Frontal cortex (tissue), 4 donors: ENCODE results near the gene SPP1. TPM values are rescaled to one million over a fixed set of nuclear protein-coding genes. Genes with fewer than 3 reads are reported as not detected.
"Not testable (repeated sequence)": the region's sequence is repeated elsewhere in the genome, so short reads cannot be mapped to it uniquely, and the experiment has no call there.

ENCODE experiments used
- DNase-seq, 2 donors: peaks; one replicate each; pipeline ENCODE4 v3.0.0; 2012; ENCODE audit warnings: low spot score in 2 of 2
- FAIRE-seq: peaks from 2 replicates; lab custom pipeline; 2012; peaks lifted over from hg19 to GRCh38; lab: Jason Lieb, UNC
- small RNA-seq: library from RNA; depleted of rRNA; stranded (forward); fragments of <200 nt; gene quantifications from one replicate; pipeline ENCODE3, GENCODE V24; 2014
- total RNA-seq: library from RNA; depleted of rRNA; stranded (reverse); fragments of >200 nt; gene quantifications from one replicate; pipeline ENCODE4 v1.2.3, GENCODE V29; 2014
- donor health status: control.
- donor health status: control.
- donor health status: control.

The SPP1 gene
- total RNA-seq, 1 donor from 2014 or later: 160 TPM

GRCh38 chr4:88015659-88016295, 40.3 kb downstream of the SPP1 start:
- no peak for FAIRE-seq
- DNase-seq: no peak

GRCh38 chr4:88017516-88018297, 42.2 kb downstream of the SPP1 start:
- FAIRE-seq (no peak), DNase-seq (no peak)

GRCh38 chr4:88018466-88018865, 43.0 kb downstream of the SPP1 start:
- FAIRE-seq: no peak
- no peak for DNase-seq

DNA sequence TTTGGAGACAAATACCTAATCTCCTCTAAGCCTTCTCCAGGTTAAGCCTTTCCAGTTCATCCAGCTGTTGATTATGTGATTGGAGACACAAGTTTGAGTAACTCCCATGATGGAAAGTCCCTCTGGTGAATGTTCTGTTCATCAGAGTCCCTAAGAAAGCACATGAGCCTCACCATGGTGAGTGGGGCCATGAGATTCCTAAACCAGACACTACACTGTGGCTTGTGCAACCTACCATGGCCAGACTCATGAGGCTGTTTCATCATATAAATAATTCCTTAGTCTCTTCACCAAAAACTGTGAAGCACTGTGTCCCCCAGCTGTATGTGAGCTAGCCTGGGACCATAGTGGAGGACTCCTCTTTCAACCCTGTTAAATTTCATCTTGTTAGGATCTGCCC, 46.3 kb downstream of the SPP1 start:
- DNase-seq (no peak), FAIRE-seq (no peak)

- FAIRE-seq (no peak), DNase-seq (no peak)
These were observed 46.8 kb downstream of the SPP1 start for GRCh38 chr4:88022289-88022688.

- not testable (repeated sequence) for DNase-seq, FAIRE-seq
These were observed 50.6 kb downstream of the SPP1 start for GRCh38 chr4:88025868-88026661.

DNA sequence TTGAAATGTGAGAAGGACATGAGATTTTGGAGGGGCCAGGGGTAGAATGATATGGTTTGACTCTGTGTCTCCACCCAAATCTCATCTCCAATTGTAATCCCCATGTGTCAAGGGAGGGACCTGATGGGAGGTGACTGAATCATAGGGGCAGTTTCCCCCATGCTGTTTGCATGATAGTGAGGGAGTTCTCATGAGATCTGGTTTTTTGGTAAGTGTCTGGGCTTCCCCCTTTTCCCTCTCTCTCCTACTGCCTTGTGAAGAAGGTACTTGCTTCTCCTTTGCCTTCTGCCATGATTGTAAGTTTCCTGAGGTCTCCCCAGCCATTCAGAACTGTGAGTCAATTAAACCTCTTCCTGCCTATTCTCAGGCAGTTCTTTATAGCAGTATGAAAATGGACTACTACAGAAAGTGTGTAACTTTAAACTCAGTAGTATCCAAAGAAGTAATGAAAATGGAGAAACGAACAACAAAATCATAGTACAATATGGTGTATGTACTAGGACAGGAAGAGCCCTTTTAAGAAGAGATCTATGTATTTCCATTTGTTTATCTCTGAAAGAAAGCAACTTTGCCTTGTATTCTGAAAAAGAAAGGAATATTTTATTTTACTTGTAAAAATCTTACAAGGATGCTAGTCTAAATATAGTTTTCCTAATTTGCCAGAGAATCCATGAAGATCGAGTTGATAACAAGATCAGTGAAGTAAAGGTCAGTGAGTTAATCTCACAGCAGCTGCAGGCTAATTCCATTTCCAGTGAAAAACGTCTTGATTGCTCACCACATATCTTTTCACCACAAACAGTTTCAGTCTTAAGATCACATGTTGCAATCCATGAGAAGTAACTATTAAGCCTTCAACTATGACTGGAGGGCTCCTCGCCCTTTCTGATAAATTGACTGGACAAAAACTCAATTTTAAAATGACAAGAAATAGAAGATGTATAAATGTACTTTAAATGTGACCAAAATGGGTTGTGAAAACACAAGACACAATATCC, 52.4 kb downstream of the SPP1 start:
- FAIRE-seq (no peak), DNase-seq (no peak)

- no peak for DNase-seq
- FAIRE-seq: no peak
These were observed 53.4 kb downstream of the SPP1 start for GRCh38 chr4:88028946-88029345.

DNA sequence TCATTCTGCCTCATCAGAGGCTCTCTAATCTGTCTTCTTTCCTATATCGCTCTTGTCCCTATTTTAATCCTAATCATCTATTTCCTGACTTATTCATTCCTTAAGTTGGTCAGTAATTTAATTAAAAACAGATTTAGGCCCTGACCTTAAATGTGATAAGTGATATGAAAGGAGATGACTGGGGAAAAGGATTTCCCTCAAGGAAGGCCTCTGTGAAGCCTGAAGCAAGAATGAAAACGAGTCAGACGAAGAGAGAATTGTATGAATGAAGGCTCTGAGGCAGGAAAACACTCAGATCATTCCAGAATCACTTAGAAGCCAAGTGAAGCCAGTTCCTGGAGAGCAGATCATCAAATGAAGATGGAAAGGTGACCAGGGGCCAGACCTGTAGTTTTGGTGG, 54.0 kb downstream of the SPP1 start:
- FAIRE-seq (no peak), DNase-seq (no peak)

GRCh38 chr4:88030565-88031310, 55.2 kb downstream of the SPP1 start:
- no peak for FAIRE-seq
- DNase-seq: no peak

Small RNA genes lying within 50 kb of the gene (small RNA-seq; reads per million reads assigned to genes)
- not detected for gene RNU1-36P

Other genes with a start within 250 kb of the SPP1 start
- gene IBSP, start 176.2 kb upstream of the SPP1 start, total RNA-seq: not detected
- 1.2 TPM for gene MEPE, start 142.7 kb upstream of the SPP1 start, total RNA-seq
- 58.3 TPM for gene PKD2, start 31.9 kb downstream of the SPP1 start, total RNA-seq
- gene ABCG2, start 182.9 kb downstream of the SPP1 start, total RNA-seq: 21.6 TPM